Smooth muscle cell (in vitro differentiated cells): ENCODE data around the gene UGCG. TPM values are rescaled to one million over a fixed set of nuclear protein-coding genes. Genes with fewer than 3 reads are reported as not detected.

ENCODE experiments used
- DNase-seq: peaks from one replicate; lab custom pipeline; 2025; ENCODE audit not compliant: unreplicated experiment; lab: John Stamatoyannopoulos, UW
- H2AFZ ChIP-seq: fragments of 200-600 bp; sonication (generic); 2 replicates; pipeline ENCODE4 v1.6.0; 2016; ENCODE audit warnings: antibody characterized with exemption, low read depth, mild to moderate bottlenecking
- H3F3A ChIP-seq: fragments of 200-600 bp; sonication (generic); 2 replicates; pipeline ENCODE4 v1.6.0; 2017; ENCODE audit warnings: antibody characterized with exemption, low read depth
- H3K27ac ChIP-seq: fragments of 200-600 bp; sonication (generic); 2 replicates; pipeline ENCODE4 v1.5.1; 2016; ENCODE audit warnings: low read depth, mild to moderate bottlenecking
- H3K27me3 ChIP-seq: fragments of 200-600 bp; sonication (generic); 2 replicates; pipeline ENCODE4 v1.6.1; 2016; ENCODE audit warnings: low read depth, mild to moderate bottlenecking
- H3K36me3 ChIP-seq: fragments of 200-600 bp; sonication (generic); 2 replicates; pipeline ENCODE4 v1.5.1; 2016; ENCODE audit warnings: low read depth
- H3K4me1 ChIP-seq: fragments of 200-600 bp; sonication (generic); 2 replicates; pipeline ENCODE4 v1.5.1; 2016; ENCODE audit warnings: low read depth
- H3K4me2 ChIP-seq: fragments of 200-600 bp; sonication (generic); 2 replicates; pipeline ENCODE4 v1.6.0; 2016; ENCODE audit warnings: mild to moderate bottlenecking
- H3K4me3 ChIP-seq: fragments of 200-600 bp; sonication (generic); 2 replicates; pipeline ENCODE4 v1.5.1; 2016; ENCODE audit warnings: mild to moderate bottlenecking
- H3K79me2 ChIP-seq: fragments of 200-600 bp; sonication (generic); 2 replicates; pipeline ENCODE4 v1.6.0; 2016; ENCODE audit warnings: low read depth, mild to moderate bottlenecking
- H3K9ac ChIP-seq: fragments of 200-600 bp; sonication (generic); 2 replicates; pipeline ENCODE4 v1.6.0; 2016; ENCODE audit warnings: low read depth
- H3K9me3 ChIP-seq: fragments of 200-600 bp; sonication (generic); replicated peaks from 2 replicates; pipeline ENCODE4 v1.5.1; 2016; ENCODE audit warnings: low read depth
- H4K20me1 ChIP-seq: fragments of 200-600 bp; sonication (generic); 2 replicates; pipeline ENCODE4 v1.6.0; 2016; ENCODE audit warnings: low read depth
- WGBS: methylation state at CpG from one replicate; pipeline ENCODE4 v1.1.7; 2016; ENCODE audit warnings: low lambda C conversion rate; 5-methylcytosine and 5-hydroxymethylcytosine counted together
- polyA plus RNA-seq: library from polyadenylated mRNA; unstranded; fragments of >200 nt; fragmentation: Nextera tagmentation; extraction: Ambion mirVana; gene quantifications from 2 replicates; pipeline ENCODE4 v1.2.1, GENCODE V29; 2016
- total RNA-seq: library from RNA; depleted of rRNA; stranded (reverse); fragments of >200 nt; gene quantifications from 2 replicates; pipeline ENCODE4 v1.2.3, GENCODE V29; 2014
- TF ChIP-seq, protein P1 (sequence below): fragments of 200-600 bp; sonication (generic); IDR thresholded peaks from 2 replicates; pipeline ENCODE4 v1.5.1; 2017; ENCODE audit warnings: borderline replicate concordance, mild to moderate bottlenecking, antibody characterized with exemption; ENCODE audit not compliant: insufficient read depth, poor library complexity, severe bottlenecking

The UGCG gene
- total and polyA plus RNA-seq, 2 experiments from 2014 or later, result 21.3 to 34.0 TPM

DNA sequence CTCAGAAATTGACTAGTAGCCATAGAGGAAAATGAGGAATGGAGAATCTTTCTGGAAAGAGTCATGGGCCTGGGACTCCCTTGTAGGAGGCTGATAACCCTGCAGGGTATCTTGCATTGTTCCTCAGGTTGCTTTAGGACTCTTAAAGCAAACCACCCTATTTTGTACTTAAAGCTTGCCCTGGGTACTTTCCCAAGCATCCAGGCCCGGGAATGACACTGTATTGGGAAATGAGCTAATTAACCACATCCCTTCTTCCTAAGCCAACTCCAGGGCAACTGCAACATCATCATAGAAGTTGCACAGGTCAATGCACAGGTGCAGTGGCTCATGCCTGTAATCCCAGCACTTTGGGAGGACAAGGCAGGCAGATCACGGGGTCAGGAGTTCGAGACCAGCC, 55.9 kb downstream of the UGCG start:
- H2AFZ ChIP-seq, result no peak overlapping the region
- H3K4me1 ChIP-seq, result no peaks in the 10 kb centered on the region
- TF ChIP-seq, protein P1, sequence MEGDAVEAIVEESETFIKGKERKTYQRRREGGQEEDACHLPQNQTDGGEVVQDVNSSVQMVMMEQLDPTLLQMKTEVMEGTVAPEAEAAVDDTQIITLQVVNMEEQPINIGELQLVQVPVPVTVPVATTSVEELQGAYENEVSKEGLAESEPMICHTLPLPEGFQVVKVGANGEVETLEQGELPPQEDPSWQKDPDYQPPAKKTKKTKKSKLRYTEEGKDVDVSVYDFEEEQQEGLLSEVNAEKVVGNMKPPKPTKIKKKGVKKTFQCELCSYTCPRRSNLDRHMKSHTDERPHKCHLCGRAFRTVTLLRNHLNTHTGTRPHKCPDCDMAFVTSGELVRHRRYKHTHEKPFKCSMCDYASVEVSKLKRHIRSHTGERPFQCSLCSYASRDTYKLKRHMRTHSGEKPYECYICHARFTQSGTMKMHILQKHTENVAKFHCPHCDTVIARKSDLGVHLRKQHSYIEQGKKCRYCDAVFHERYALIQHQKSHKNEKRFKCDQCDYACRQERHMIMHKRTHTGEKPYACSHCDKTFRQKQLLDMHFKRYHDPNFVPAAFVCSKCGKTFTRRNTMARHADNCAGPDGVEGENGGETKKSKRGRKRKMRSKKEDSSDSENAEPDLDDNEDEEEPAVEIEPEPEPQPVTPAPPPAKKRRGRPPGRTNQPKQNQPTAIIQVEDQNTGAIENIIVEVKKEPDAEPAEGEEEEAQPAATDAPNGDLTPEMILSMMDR, result no peak
- H3K4me3 ChIP-seq, result no peak overlapping the region
- no peaks in the 10 kb centered on the region for H3K79me2 ChIP-seq
- H3K27ac ChIP-seq, result no peak overlapping the region
- H3K4me2 ChIP-seq, result no peak overlapping the region
- no peak for DNase-seq
- no peaks in the 10 kb centered on the region for H3F3A ChIP-seq
- H3K9ac ChIP-seq, result no peak overlapping the region
- no peaks in the 10 kb centered on the region for H4K20me1 ChIP-seq
- no peaks in the 10 kb centered on the region for H3K9me3 ChIP-seq
- WGBS, result 75% methylated on average over 3 of the region's 3 CpGs
- H3K27me3 ChIP-seq, result no peaks in the 10 kb centered on the region
- H3K36me3 ChIP-seq, result no peaks in the 10 kb centered on the region

DNA sequence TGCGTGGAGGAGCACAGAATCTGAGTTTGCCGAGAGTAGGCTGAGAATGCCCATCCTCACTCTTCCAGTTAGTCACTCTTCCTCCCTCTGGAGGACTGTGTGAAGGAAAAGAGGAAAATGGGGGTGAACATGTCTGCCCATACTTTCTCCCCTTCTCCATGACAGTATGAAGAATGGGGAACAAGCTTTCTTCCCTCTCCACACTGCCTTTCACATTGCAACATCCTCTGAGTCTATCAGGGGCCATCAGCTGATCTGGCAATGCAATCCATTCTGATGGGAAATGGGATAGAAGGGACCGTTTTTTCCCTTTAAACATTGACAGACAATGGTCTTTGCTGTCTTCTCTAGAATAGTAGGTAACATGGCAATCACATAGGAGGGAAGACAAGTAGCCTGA, 56.8 kb downstream of the UGCG start:
- Histone ChIP-seq H2AFZ (no peak overlapping the region), H3K79me2 (no peaks in the 10 kb centered on the region), H3K4me1 (no peaks in the 10 kb centered on the region), H3K9me3 (no peaks in the 10 kb centered on the region), H4K20me1 (no peaks in the 10 kb centered on the region), H3K4me3 (no peak overlapping the region), H3K36me3 (no peaks in the 10 kb centered on the region), H3K4me2 (no peak overlapping the region), H3F3A (peaks cover 1% of the 10 kb centered on the region), H3K27me3 (no peaks in the 10 kb centered on the region), H3K9ac (no peak overlapping the region), H3K27ac (no peak overlapping the region)
- 95% methylated on average over 3 of the region's 3 CpGs for WGBS
- TF ChIP-seq, protein P1, result no peak
- DNase-seq, result no peak

DNA sequence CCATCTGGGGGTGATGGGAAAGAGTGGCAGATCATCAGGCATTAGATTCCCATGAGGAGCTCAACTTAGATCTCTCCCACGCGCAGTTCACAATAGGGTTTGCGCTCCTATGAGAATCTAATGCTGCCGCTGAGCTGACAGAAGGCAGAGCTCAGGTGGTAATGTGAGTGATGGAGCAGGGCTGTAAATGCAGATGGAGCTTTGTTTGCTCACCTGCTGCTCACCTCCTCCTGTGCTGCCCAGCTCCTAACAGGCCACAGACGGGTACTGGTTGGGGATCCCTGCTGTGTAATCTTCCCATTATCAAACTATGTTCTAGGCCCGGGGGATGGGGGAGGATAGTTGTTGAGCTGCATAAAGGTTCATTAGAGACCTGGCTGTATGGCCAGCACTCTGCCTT, 58.4 kb downstream of the UGCG start:
- H3K4me1 ChIP-seq, result no peaks in the 10 kb centered on the region
- H3K4me2 ChIP-seq, result no peak overlapping the region
- H4K20me1 ChIP-seq, result no peaks in the 10 kb centered on the region
- H3K27ac ChIP-seq, result no peak overlapping the region
- no peaks in the 10 kb centered on the region for H3K27me3 ChIP-seq
- no peaks in the 10 kb centered on the region for H3K9me3 ChIP-seq
- no peak overlapping the region for H3K4me3 ChIP-seq
- WGBS, result 86% methylated on average over 6 of the region's 6 CpGs
- H2AFZ ChIP-seq, result no peak overlapping the region
- no peaks in the 10 kb centered on the region for H3K79me2 ChIP-seq
- DNase-seq, result no peak
- TF ChIP-seq, protein P1, result no peak
- no peak overlapping the region for H3K9ac ChIP-seq
- no peaks in the 10 kb centered on the region for H3K36me3 ChIP-seq
- peaks cover 3% of the 10 kb centered on the region for H3F3A ChIP-seq

DNA sequence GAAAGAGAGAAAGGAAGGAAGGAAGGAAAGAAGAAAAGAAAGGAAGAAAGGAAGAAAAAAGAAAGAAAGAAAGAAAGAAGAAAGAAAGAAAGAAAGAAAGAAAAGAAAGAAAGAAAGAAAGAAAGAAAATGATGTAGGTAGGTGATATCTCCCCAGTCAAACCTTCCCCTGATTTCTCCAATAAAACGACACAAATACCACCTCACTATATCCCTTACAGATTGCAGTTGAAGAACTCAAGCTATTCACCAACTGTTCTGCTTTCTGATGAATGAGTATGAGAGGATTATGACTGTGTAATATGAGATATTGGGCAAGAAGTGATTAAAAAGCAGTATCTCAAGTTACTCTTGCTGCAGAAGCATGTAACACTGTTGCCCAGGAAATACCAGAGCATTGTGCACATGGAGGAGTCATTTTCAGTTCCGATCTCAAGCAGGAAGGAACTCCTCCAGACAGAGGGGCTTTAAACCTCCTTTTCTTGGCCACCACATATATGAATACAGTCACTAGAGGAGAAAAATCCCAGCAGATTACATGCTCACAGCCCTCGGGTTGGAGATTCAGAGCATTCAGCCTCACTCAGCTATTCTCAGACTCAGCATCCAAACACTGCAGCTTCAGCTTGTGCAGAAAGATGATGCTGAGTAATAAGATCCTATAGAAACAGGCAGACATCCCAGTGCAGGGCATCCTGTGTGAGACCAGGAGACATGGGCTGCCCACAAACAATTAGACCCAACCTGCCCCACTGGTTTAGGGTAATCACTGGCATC, 61.4 kb downstream of the UGCG start:
- TF ChIP-seq, protein P1, result no peak
- Histone ChIP-seq H3F3A (peaks cover 3% of the 10 kb centered on the region), H3K4me1 (no peaks in the 10 kb centered on the region), H2AFZ (no peak overlapping the region), H3K9ac (no peak overlapping the region), H3K27ac (peak overlapping the region; percentile 82), H4K20me1 (no peaks in the 10 kb centered on the region), H3K9me3 (no peaks in the 10 kb centered on the region), H3K4me3 (peak overlapping the region; percentile 2), H3K4me2 (peak overlapping the region; percentile 65), H3K79me2 (no peaks in the 10 kb centered on the region), H3K27me3 (no peaks in the 10 kb centered on the region), H3K36me3 (no peaks in the 10 kb centered on the region)
- no peak for DNase-seq
- WGBS, result 27% methylated on average over 3 of the region's 3 CpGs
